ENCODE data around the gene AGBL1.

DNA sequence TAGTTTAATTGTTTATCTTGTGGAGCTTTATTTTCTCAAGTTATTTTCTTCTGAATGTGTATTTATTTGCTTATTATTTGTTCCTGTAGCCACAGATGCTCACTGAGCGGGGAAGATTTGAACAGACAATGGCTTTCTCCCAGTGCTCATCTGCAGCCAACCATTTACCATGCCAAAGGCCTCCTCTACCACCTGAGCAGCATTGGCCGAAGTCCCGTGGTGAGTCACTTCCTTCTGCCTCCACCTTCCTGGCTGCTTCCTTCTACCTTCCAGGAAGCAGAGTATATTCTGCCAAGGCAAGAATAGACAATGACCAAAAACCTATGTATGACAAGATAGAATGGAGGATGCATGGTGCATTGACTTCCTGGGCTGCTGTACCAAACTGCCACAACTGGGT is 443.1 kb downstream of the AGBL1 start:
- TF ChIP-seq, protein P1, sequence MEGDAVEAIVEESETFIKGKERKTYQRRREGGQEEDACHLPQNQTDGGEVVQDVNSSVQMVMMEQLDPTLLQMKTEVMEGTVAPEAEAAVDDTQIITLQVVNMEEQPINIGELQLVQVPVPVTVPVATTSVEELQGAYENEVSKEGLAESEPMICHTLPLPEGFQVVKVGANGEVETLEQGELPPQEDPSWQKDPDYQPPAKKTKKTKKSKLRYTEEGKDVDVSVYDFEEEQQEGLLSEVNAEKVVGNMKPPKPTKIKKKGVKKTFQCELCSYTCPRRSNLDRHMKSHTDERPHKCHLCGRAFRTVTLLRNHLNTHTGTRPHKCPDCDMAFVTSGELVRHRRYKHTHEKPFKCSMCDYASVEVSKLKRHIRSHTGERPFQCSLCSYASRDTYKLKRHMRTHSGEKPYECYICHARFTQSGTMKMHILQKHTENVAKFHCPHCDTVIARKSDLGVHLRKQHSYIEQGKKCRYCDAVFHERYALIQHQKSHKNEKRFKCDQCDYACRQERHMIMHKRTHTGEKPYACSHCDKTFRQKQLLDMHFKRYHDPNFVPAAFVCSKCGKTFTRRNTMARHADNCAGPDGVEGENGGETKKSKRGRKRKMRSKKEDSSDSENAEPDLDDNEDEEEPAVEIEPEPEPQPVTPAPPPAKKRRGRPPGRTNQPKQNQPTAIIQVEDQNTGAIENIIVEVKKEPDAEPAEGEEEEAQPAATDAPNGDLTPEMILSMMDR (IDR thresholded peaks at IDR 0.05), result no peak
- no peak for TF ChIP-seq POLR2A (IDR thresholded peaks at IDR 0.05)

Measured in right lobe of liver (tissue), 4 donors.